Urinary bladder (tissue), 4 donors: ENCODE results near the gene SLC2A3. TPM values are rescaled to one million over a fixed set of nuclear protein-coding genes. Genes with fewer than 3 reads are reported as not detected.
"Not testable (repeated sequence)": the region's sequence is repeated elsewhere in the genome, so short reads cannot be mapped to it uniquely, and the experiment has no call there.

Experiments
- DNase-seq: peaks from one replicate; pipeline ENCODE4 v3.0.0-alpha.2; 2015; ENCODE audit errors: extremely low spot score
- H3K27ac ChIP-seq: one replicate; pipeline ENCODE4 v1.5.1; 2013; ENCODE audit warnings: low read depth, mild to moderate bottlenecking, moderate library complexity
- H3K36me3 ChIP-seq: one replicate; pipeline ENCODE4 v1.6.1; 2013; ENCODE audit warnings: mild to moderate bottlenecking, moderate library complexity; ENCODE audit not compliant: insufficient read depth
- H3K4me1 ChIP-seq: one replicate; pipeline ENCODE4 v1.6.1; 2013; ENCODE audit warnings: mild to moderate bottlenecking, moderate library complexity; ENCODE audit not compliant: insufficient read depth
- H3K4me3 ChIP-seq: one replicate; pipeline ENCODE4 v1.5.1; 2013; ENCODE audit warnings: low read depth, low read length
- WGBS: extraction: QIAGEN DNeasy Blood & Tissue Kit; methylation state at CpG from one replicate; pipeline ENCODE4 v1.1.7; 2013; 5-methylcytosine and 5-hydroxymethylcytosine counted together
- polyA plus RNA-seq: library from polyadenylated mRNA; stranded (reverse); fragments of 200-250 nt; gene quantifications from one replicate; pipeline ENCODE4 v1.2.3, GENCODE V29; 2013
- small RNA-seq: library from RNA; depleted of rRNA; stranded (forward); fragments of <200 nt; gene quantifications from one replicate; pipeline ENCODE3, GENCODE V24; 2014
- total RNA-seq: library from RNA; depleted of rRNA; stranded (reverse); fragments of >200 nt; gene quantifications from one replicate; pipeline ENCODE4 v1.2.3, GENCODE V29; 2014
- donor health status: healthy with polysubstance abuse.
- donor health status: healthy.

Gene SLC2A3
- total and polyA plus RNA-seq, 2 donors, result 21.7 to 76.9 TPM

DNA sequence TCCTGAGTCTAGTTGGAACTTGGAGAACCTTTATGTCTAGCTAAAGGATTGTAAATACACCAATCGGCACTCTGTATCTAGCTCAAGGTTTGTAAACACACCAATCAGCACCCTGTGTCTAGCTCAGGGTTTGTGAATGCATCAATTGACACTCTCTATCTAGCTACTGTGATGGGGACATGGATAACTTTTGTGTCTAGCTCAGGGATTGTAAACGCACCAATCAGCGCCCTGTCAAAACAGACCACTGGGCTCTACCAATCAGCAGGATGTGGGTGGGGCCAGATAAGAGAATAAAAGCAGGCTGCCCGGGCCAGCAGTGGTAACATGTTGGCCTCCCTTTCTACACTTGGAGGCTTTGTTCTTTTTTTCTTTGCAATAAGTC is 54.3 kb downstream of the SLC2A3 start:
- H3K4me3 ChIP-seq, H3K27ac ChIP-seq, H3K36me3 ChIP-seq, DNase-seq, H3K4me1 ChIP-seq: not testable (repeated sequence)
- WGBS, result 79% methylated on average over 4 of the region's 4 CpGs

DNA sequence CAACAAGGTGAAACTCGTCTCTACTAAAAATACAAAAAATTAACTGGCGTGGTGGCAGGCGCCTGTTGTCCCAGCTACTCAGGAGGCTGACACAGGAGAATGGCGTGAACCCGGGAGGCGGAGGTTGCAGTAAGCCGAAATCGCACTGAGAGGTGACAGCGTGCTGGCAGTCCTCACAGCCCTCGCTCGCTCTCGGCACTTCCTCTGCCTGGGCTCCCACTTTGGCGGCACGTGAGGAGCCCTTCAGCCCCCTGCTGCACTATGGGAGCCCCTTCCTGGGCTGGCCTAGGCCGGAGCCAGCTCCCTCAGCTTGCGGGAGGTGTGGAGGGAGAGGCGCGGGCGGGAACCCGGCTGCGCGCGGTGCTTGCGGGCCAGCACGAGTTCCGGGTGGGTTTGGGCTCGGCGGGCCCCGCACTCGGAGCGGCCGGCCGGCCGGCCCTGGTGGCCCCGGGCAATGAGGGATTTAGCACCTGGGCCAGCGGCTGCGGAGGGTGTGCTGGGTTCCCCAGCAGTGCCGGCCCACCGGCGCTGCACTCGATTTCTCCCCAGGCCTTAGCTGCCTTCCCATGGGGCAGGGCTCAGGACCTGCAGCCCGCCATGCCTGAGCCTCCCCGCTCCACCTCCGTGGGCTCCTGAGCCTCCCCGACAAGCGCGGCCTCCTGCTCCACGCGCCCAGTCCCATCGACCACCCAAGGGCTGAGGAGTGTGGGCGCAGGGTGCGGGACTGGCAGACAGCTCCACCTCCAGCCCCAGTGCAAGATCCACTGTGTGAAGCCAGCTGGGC is 54.8 kb downstream of the SLC2A3 start:
- WGBS, result 93% methylated on average over 52 of the region's 52 CpGs

DNA sequence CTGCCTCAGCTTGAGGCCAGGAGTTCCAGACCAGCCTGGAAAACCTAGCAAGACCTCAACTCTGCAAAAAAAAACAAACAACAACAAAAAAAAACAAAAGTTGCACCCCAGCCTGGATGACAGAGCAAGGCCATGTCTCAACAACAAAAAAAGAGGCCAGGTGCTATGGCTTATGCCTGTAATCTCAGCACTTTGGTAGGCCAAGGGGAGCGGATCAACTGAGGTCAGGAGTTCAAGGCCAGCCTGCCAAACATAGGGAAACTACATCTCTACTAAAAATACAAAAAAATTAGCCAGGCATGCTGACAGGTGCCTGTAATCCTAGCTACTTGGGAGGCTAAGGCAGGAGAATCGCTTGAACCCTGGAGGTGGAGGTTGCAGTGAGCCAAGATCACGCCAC is 56.7 kb downstream of the SLC2A3 start:
- Histone ChIP-seq H3K36me3 (no peaks in the 10 kb centered on the region), H3K27ac (no peak overlapping the region), H3K4me3 (no peak overlapping the region), H3K4me1 (no peaks in the 10 kb centered on the region)
- DNase-seq, result no peak
- WGBS, result 91% methylated on average over 3 of the region's 3 CpGs

More for the DNA sequence above, 54.8 kb downstream of the SLC2A3 start:
- not testable (repeated sequence) for DNase-seq, H3K36me3 ChIP-seq, H3K4me1 ChIP-seq, H3K27ac ChIP-seq, H3K4me3 ChIP-seq

DNA sequence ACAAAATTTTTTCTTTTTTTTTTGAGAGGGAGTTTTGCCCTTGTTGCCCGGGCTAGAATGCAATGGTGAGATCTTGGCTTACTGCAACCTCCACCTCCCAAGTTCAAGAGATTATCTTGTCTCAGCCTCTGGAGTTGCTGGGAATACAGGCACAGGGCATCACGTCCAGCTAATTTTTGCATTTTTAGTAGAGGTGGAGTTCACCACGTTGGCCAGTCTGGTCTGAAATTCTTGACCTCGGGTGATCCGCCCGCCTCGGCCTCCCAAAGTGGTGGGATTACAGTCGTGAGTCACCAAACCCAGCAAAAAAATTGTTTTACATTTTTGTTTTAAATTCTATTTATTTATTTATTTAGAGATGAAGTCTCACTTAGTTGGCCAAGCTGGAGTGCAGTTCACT is 58.6 kb downstream of the SLC2A3 start:
- Histone ChIP-seq H3K36me3 (no peaks in the 10 kb centered on the region), H3K27ac (no peak overlapping the region)
- WGBS, result 74% methylated on average over 8 of the region's 8 CpGs

DNA sequence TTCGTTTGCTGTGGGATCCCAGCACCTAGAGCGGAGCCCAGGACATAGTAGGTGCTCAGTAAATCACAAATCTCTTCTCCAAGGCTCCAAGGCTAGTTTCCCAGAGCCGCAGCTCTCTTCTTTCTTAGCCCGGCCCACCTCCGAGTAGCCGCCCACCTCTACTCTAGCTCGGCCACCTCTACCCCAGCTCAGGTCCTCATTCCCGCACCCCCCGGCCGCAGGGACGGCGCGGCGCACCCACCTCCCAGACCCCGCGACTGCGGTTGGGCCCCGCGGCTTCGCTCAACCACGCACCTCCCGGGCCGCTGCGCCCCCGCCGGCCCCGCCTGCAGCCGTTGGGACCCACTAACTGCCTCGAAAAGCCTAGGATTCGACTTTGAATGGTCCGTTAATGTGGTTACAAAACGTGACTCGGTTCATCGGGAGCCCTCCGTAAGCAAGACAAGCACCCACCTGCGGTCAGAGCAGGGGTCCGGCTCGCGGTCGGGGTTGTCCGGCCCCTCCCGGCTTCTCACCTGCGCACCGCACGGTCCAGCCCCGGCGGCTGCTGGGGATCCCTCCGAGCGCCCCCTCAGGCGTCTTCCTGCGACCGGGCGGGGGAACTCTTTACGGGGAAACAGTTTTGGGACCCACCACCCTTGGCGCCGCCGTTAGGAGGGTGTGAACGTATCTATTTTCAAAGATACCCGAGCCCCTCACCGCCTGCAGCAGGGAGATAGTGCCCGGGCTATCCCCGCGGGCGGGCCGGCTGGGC is 63.2 kb downstream of the SLC2A3 start, which contains the start of gene SLC2A14:
TSS of gene SLC2A14 (minus strand) at position 350 of the 754 bp plus-strand sequence. CDS start 3,035 bp downstream, outside the sequence.
- no peaks in the 10 kb centered on the region for H3K4me1 ChIP-seq
- WGBS, result 15% methylated on average over 65 of the region's 65 CpGs
- no peaks in the 10 kb centered on the region for H3K36me3 ChIP-seq
- no peak within 1 kb of the TSS for H3K27ac ChIP-seq
- DNase-seq, result no peak
- no peak within 1 kb of the TSS for H3K4me3 ChIP-seq

More for the DNA sequence above, 58.6 kb downstream of the SLC2A3 start:
- DNase-seq, result no peak
- H3K4me3 ChIP-seq, result no peak overlapping the region
- H3K4me1 ChIP-seq, result no peaks in the 10 kb centered on the region

DNA sequence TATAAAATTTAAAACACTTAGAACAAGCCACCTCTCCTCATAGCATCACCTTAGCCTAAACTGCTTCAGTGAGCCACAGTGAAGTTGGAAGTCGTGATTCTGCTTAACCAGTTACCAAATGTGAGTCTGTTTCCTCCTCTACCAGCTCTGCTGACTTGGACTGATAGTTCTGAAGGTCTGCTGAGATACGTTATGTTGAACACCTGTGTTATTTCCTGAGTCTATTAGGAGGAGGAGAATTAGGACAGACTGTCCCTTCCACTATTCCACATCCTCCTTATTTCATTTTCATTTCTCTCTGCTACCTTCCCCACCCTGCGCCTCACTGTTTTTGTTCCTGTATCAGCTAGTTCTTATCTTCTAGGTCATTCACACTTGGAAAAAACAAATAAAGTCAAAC is 65.7 kb downstream of the SLC2A3 start:
- no peaks in the 10 kb centered on the region for H3K4me1 ChIP-seq
- no peak overlapping the region for H3K27ac ChIP-seq
- H3K4me3 ChIP-seq, result no peak overlapping the region
- H3K36me3 ChIP-seq, result no peaks in the 10 kb centered on the region
- WGBS, result 67% methylated on average over 3 of the region's 3 CpGs
- DNase-seq, result no peak

Small RNA genes lying within 50 kb of the gene (small RNA-seq; reads per million reads assigned to genes)
- not detected for gene RF00019

Other genes starting within 250 kb of the SLC2A3 start
- not detected for gene GDF3, start 240.4 kb downstream of the SLC2A3 start, total RNA-seq
- 0.20 TPM for gene GDF3, start 240.4 kb downstream of the SLC2A3 start, polyA plus RNA-seq
- not detected for gene DPPA3, start 224.8 kb downstream of the SLC2A3 start, total RNA-seq
- gene DPPA3, start 224.8 kb downstream of the SLC2A3 start, polyA plus RNA-seq, result not detected
- gene CLEC4C, start 188.8 kb downstream of the SLC2A3 start, total RNA-seq, result not detected
- gene CLEC4C, start 188.8 kb downstream of the SLC2A3 start, polyA plus RNA-seq, result not detected
- not detected for gene NANOGNB, start 171.0 kb downstream of the SLC2A3 start, total RNA-seq
- gene NANOGNB, start 171.0 kb downstream of the SLC2A3 start, polyA plus RNA-seq, result not detected
- gene NANOG, start 146.8 kb downstream of the SLC2A3 start, total RNA-seq, result 0.21 TPM
- gene NANOG, start 146.8 kb downstream of the SLC2A3 start, polyA plus RNA-seq, result not detected
- gene SLC2A14, start 63.3 kb downstream of the SLC2A3 start, total RNA-seq, result 0.32 TPM
- gene SLC2A14, start 63.3 kb downstream of the SLC2A3 start, polyA plus RNA-seq, result 0.25 TPM
- gene FOXJ2, start 96.5 kb upstream of the SLC2A3 start, total RNA-seq, result 11.2 TPM
- 21.5 TPM for gene FOXJ2, start 96.5 kb upstream of the SLC2A3 start, polyA plus RNA-seq
- 7.0 TPM for gene C3AR1, start 130.2 kb upstream of the SLC2A3 start, total RNA-seq
- 13.3 TPM for gene C3AR1, start 130.2 kb upstream of the SLC2A3 start, polyA plus RNA-seq
- gene NECAP1, start 146.1 kb upstream of the SLC2A3 start, total RNA-seq, result 40.9 TPM
- 19.7 TPM for gene NECAP1, start 146.1 kb upstream of the SLC2A3 start, polyA plus RNA-seq
- 2.1 TPM for gene CLEC4A, start 187.4 kb upstream of the SLC2A3 start, total RNA-seq
- gene CLEC4A, start 187.4 kb upstream of the SLC2A3 start, polyA plus RNA-seq, result 2.6 TPM
- not detected for gene ZNF705A, start 220.8 kb upstream of the SLC2A3 start, total RNA-seq
- not detected for gene ZNF705A, start 220.8 kb upstream of the SLC2A3 start, polyA plus RNA-seq